IPS-18c (cell line): Measurements from ENCODE around the gene ABCD2.
"Not testable (repeated sequence)": the region's sequence is repeated elsewhere in the genome, so short reads cannot be mapped to it uniquely, and the experiment has no call there.

ENCODE experiments used
- H3K4me3 ChIP-seq: 2 replicates; pipeline ENCODE4 v1.7.0; 2013; ENCODE audit warnings: low read depth, mild to moderate bottlenecking, low read length, moderate library complexity; ENCODE audit not compliant: insufficient read depth
- H3K9me3 ChIP-seq: one replicate; pipeline ENCODE4 v1.6.1; 2013; ENCODE audit warnings: mild to moderate bottlenecking, low read length, moderate library complexity; ENCODE audit not compliant: control insufficient read depth, insufficient read depth

ABCD2 gene

GRCh38 chr12:39619660-39620433, at the start of gene ABCD2:
TSS of gene ABCD2 (minus strand) at chr12:39619803. CDS start at chr12:39619615, 188 bp downstream.
- Histone ChIP-seq H3K9me3 (no peaks in the 10 kb centered on the region), H3K4me3 (peak within 1 kb of the TSS; percentile 54)

- Histone ChIP-seq H3K4me3 (no peak overlapping the region), H3K9me3 (peaks cover 4% of the 10 kb centered on the region)
Observed at GRCh38 chr12:39660101-39660500, 40.5 kb upstream of the ABCD2 start.

- H3K9me3 ChIP-seq: no peaks in the 10 kb centered on the region
- no peak overlapping the region for H3K4me3 ChIP-seq
Observed at GRCh38 chr12:39647383-39647782, 27.8 kb upstream of the ABCD2 start.

- Histone ChIP-seq H3K9me3 (no peaks in the 10 kb centered on the region), H3K4me3 (no peak overlapping the region)
Observed at GRCh38 chr12:39646963-39647362, 27.4 kb upstream of the ABCD2 start.

- Histone ChIP-seq H3K4me3 (no peak overlapping the region), H3K9me3 (no peaks in the 10 kb centered on the region)
Observed at GRCh38 chr12:39643052-39643451, 23.4 kb upstream of the ABCD2 start.

GRCh38 chr12:39638840-39639239, 19.2 kb upstream of the ABCD2 start:
- no peaks in the 10 kb centered on the region for H3K9me3 ChIP-seq
- no peak overlapping the region for H3K4me3 ChIP-seq

- no peak overlapping the region for H3K4me3 ChIP-seq
- H3K9me3 ChIP-seq: no peaks in the 10 kb centered on the region
Observed at GRCh38 chr12:39638178-39638577, 18.6 kb upstream of the ABCD2 start.

- no peaks in the 10 kb centered on the region for H3K9me3 ChIP-seq
- no peak overlapping the region for H3K4me3 ChIP-seq
Observed at GRCh38 chr12:39632670-39633069, 13.1 kb upstream of the ABCD2 start.

GRCh38 chr12:39628836-39629235, 9.2 kb upstream of the ABCD2 start:
- Histone ChIP-seq H3K4me3 (no peak overlapping the region), H3K9me3 (peaks cover 3% of the 10 kb centered on the region)

- no peak overlapping the region for H3K4me3 ChIP-seq
- H3K9me3 ChIP-seq: peaks cover 3% of the 10 kb centered on the region
Observed at GRCh38 chr12:39627914-39628313, 8.3 kb upstream of the ABCD2 start.

- no peak overlapping the region for H3K4me3 ChIP-seq
- H3K9me3 ChIP-seq: peaks cover 3% of the 10 kb centered on the region
Observed at GRCh38 chr12:39626033-39626814, 6.6 kb upstream of the ABCD2 start.

GRCh38 chr12:39623919-39624318, 4.3 kb upstream of the ABCD2 start:
- no peak overlapping the region for H3K4me3 ChIP-seq
- peaks cover 3% of the 10 kb centered on the region for H3K9me3 ChIP-seq

GRCh38 chr12:39623160-39623559, 3.6 kb upstream of the ABCD2 start:
- H3K9me3 ChIP-seq, H3K4me3 ChIP-seq: not testable (repeated sequence)

- Histone ChIP-seq H3K4me3 (no peak overlapping the region), H3K9me3 (peaks cover 3% of the 10 kb centered on the region)
Observed at GRCh38 chr12:39622306-39622705, 2.7 kb upstream of the ABCD2 start.

GRCh38 chr12:39621670-39622069, 2.1 kb upstream of the ABCD2 start:
- no peak overlapping the region for H3K4me3 ChIP-seq
- H3K9me3 ChIP-seq: peaks cover 3% of the 10 kb centered on the region

GRCh38 chr12:39620659-39621658, 1.4 kb upstream of the ABCD2 start:
- Histone ChIP-seq H3K9me3 (peaks cover 3% of the 10 kb centered on the region), H3K4me3 (no peak overlapping the region)

- H3K4me3 ChIP-seq: peak overlapping the region; percentile 54; the same call in 1 of the 2 replicates
- no peaks in the 10 kb centered on the region for H3K9me3 ChIP-seq
Observed at GRCh38 chr12:39619316-39619659, 315 bp downstream of the ABCD2 start.
